ENCODE data around the gene UNC5C.

UNC5C gene

DNA sequence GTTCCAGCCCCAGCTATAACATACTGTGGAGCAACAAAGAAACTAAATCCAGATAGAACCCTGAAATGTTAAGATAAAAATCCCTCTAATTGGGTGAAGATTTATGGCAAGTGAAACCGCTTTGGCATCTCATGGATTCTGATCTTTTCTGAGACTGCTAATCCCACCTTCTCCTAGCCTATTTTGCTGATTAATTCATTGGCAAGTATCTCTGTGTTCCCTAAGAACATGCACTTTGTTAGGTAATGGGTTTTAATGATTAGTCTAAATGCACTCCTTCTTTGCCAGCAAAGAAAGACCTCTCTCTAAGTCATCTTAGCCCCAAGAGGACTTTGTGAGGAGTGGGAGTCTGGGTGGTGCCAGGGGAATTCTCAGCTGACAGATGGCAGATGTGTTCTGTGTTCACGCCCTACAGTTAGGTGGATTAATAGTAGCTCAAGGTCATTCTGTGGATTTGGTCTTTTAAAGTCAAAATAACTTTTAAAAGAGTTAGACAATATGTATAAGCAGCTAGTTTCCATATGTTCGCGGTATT is 171.3 kb downstream of the UNC5C start:
- no peak overlapping the region for H3K27ac ChIP-seq (ENCODE audit: low read depth, low read length, poor library complexity, severe bottlenecking)
- H2AFZ ChIP-seq (ENCODE audit: low read length) = no peak overlapping the region
- H3K4me2 ChIP-seq (ENCODE audit: low read length) = no peak overlapping the region
- no peaks in the 10 kb centered on the region for H3K36me3 ChIP-seq (ENCODE audit: insufficient read depth, low read length)
- no peaks in the 10 kb centered on the region for H3K79me2 ChIP-seq (ENCODE audit: insufficient read depth, low read length)
- H3K4me1 ChIP-seq (ENCODE audit: insufficient read depth, low read length, severe bottlenecking) = no peaks in the 10 kb centered on the region
- no peaks in the 10 kb centered on the region for H3K27me3 ChIP-seq (ENCODE audit: insufficient read depth, low read length)
- no peak overlapping the region for H3K9ac ChIP-seq (ENCODE audit: low read length)
- H3K9me3 ChIP-seq (ENCODE audit: low read length) = no peaks in the 10 kb centered on the region
- no peak overlapping the region for H3K4me3 ChIP-seq (ENCODE audit: low read depth, low read length, poor library complexity, severe bottlenecking)
- H3F3A ChIP-seq (ENCODE audit: insufficient read depth, low read length) = no peaks in the 10 kb centered on the region
- TF ChIP-seq CTCF (IDR thresholded peaks at IDR 0.05; ENCODE audit: low read length) = no peak
- TF ChIP-seq EZH2 (IDR thresholded peaks at IDR 0.05; ENCODE audit: borderline replicate concordance, low read length) = no peak
- H4K20me1 ChIP-seq (ENCODE audit: insufficient read depth, low read length) = no peaks in the 10 kb centered on the region
- no peaks in the 10 kb centered on the region for H3K9me2 ChIP-seq (ENCODE audit: low read depth, low read length)

DNA sequence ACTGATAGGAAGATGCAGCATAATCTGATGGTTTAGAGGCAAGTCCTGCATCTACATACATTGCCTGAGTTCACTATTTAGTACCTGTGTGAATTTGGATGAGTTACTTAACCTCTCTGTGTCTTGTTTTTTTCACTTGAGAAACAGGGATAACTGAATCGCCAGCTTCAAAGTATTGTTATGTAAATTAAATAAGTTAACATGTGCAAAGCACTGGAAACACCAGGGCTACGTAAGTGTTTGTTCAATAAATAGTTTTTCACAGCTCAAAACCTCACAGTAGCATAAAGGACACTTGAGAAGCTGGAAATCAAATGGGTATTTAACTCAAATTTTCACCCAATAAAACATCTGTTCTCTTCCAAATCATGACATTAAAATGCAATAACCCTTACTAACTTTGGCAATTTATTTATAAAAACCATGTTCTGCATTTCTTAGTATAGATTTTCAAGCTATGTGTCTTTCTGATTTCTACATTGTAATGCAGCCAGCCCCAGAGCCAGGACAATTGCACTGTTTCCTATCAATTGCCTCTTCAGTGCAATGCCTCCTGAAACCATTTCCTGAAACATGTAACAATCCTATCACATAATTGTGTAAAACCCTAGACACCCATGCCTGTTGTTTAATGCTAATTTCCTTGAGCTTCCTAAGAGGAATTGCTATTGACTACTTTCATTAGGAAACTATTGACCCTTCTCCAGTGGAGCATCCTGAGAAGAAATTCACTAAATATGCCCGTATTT is 177.1 kb downstream of the UNC5C start:
- Histone ChIP-seq H2AFZ (ENCODE audit: low read length) (no peak overlapping the region), H3K79me2 (ENCODE audit: insufficient read depth, low read length) (no peaks in the 10 kb centered on the region), H3K4me1 (ENCODE audit: insufficient read depth, low read length, severe bottlenecking) (no peaks in the 10 kb centered on the region), H3K27me3 (ENCODE audit: insufficient read depth, low read length) (no peaks in the 10 kb centered on the region), H3F3A (ENCODE audit: insufficient read depth, low read length) (no peaks in the 10 kb centered on the region), H3K9ac (ENCODE audit: low read length) (no peak overlapping the region), H3K9me3 (ENCODE audit: low read length) (no peaks in the 10 kb centered on the region), H3K36me3 (ENCODE audit: insufficient read depth, low read length) (no peaks in the 10 kb centered on the region), H3K27ac (ENCODE audit: low read depth, low read length, poor library complexity, severe bottlenecking) (no peak overlapping the region), H3K4me2 (ENCODE audit: low read length) (no peak overlapping the region), H3K9me2 (ENCODE audit: low read depth, low read length) (no peaks in the 10 kb centered on the region), H3K4me3 (ENCODE audit: low read depth, low read length, poor library complexity, severe bottlenecking) (no peak overlapping the region), H4K20me1 (ENCODE audit: insufficient read depth, low read length) (no peaks in the 10 kb centered on the region)
- TF ChIP-seq EZH2 (IDR thresholded peaks at IDR 0.05; ENCODE audit: borderline replicate concordance, low read length) = no peak
- no peak for TF ChIP-seq CTCF (IDR thresholded peaks at IDR 0.05; ENCODE audit: low read length)

- Histone ChIP-seq H3K27ac (ENCODE audit: low read depth, low read length, poor library complexity, severe bottlenecking) (no peak overlapping the region), H3K4me3 (ENCODE audit: low read depth, low read length, poor library complexity, severe bottlenecking) (no peak overlapping the region), H3K9me2 (ENCODE audit: low read depth, low read length) (no peaks in the 10 kb centered on the region), H3K9ac (ENCODE audit: low read length) (no peak overlapping the region), H3K4me1 (ENCODE audit: insufficient read depth, low read length, severe bottlenecking) (no peaks in the 10 kb centered on the region), H3K36me3 (ENCODE audit: insufficient read depth, low read length) (no peaks in the 10 kb centered on the region), H4K20me1 (ENCODE audit: insufficient read depth, low read length) (no peaks in the 10 kb centered on the region), H3F3A (ENCODE audit: insufficient read depth, low read length) (no peaks in the 10 kb centered on the region), H3K9me3 (ENCODE audit: low read length) (no peaks in the 10 kb centered on the region), H3K79me2 (ENCODE audit: insufficient read depth, low read length) (no peaks in the 10 kb centered on the region), H2AFZ (ENCODE audit: low read length) (no peak overlapping the region), H3K4me2 (ENCODE audit: low read length) (no peak overlapping the region), H3K27me3 (ENCODE audit: insufficient read depth, low read length) (no peaks in the 10 kb centered on the region)
- TF ChIP-seq EZH2 (IDR thresholded peaks at IDR 0.05; ENCODE audit: borderline replicate concordance, low read length) (no peak), CTCF (IDR thresholded peaks at IDR 0.05; ENCODE audit: low read length) (no peak)
These were observed 180.9 kb downstream of the UNC5C start for GRCh38 chr4:95367824-95368223.
